Measurements from ENCODE around the gene POLR2J.

DNA sequence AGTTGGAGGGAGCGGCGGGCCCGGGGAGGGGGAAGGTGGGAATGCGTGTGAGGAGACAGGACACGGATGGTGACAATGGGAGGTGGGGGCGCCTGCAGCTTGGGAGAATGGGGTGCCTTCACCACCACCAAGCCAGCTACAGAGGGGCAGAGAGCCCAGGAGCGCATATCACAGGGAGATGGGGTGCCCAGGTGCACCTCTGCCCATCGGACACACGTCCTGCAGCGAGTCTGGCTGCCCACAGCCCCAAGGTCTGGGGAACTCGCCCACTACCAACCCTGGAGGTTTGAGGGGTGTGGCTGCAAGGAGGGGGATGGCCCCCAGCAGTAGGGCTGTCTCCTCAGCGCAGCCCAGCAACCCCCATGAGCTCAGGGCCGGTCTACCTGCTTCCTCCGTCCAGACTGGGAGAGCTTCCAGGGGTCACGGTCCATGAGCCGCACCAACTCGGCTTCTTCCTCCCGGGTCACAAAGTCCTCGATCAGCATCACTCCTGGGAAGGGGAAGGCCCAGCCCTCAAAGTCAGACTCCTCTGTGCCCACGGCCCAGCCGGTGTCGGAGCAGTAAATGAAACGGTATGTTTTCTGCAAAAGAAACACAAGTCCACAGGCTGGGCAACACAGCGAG is 19.4 kb downstream of the POLR2J start:
- TF ChIP-seq GATA3 (IDR thresholded peaks at IDR 0.05; ENCODE audit: low read depth, low read length) (no peak), GATA2 (IDR thresholded peaks at IDR 0.05; ENCODE audit: low read depth, low read length) (no peak)

All from SH-SY5Y (cell line).